PC-3 (cell line): ENCODE measurements around the gene CDK19.

Experiments used
- CTCF ChIP-seq: fragments of 300-600 bp; sonication (generic); conservative IDR thresholded peaks from 2 replicates; pipeline ENCODE4 v1.5.1; 2017; ENCODE audit warnings: antibody characterized with exemption, low read depth, mild to moderate bottlenecking, low read length
- EZH2 ChIP-seq: fragments of 300-600 bp; sonication (generic); IDR thresholded peaks from one replicate; pipeline ENCODE4 v1.6.1; 2017; ENCODE audit warnings: antibody characterized with exemption, mild to moderate bottlenecking, low read length; ENCODE audit not compliant: unreplicated experiment
- EZH2phosphoT487 ChIP-seq: fragments of 300-600 bp; sonication (generic); IDR thresholded peaks from 2 replicates; pipeline ENCODE4 v1.6.1; 2018; ENCODE audit warnings: mild to moderate bottlenecking, antibody characterized with exemption, low read length, borderline replicate concordance

DNA sequence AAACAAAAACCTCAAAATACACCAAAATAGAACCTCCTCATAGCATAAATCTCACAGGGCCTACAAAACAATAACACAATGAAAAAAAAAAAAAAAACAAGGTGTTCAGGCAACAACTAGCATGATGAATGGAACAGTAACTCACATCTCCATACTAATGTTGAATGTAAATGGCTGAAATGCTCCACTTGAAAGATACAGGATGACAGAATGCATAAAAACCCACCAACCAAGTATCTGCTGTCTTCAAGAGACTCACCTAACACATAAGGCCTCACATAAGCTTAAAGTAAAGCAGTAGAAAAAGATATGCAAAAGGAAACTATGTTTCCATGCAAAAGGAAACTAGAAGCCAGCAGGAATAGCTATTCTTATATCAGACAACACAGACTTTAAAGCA, 121.3 kb downstream of the CDK19 start:
- TF ChIP-seq EZH2 (no peak), CTCF (no peak), EZH2phosphoT487 (no peak)
